Mucosa of descending colon (tissue), 3 donors: ENCODE results near the gene CLEC3A. TPM values are rescaled to one million over a fixed set of nuclear protein-coding genes. Genes with fewer than 3 reads are reported as not detected.

Source experiments
- ATAC-seq: fragments of 200-7000 bp; cut with Tn5 transposase; one replicate; pipeline ENCODE4 v1.9.1; 2020; ENCODE audit warnings: mild to moderate bottlenecking, moderate library complexity
- DNase-seq, 3 donors: peaks; one replicate each; pipeline ENCODE4 v3.0.0-alpha.2; 2020
- H3K36me3 ChIP-seq: fragments of 200-600 bp; one replicate; pipeline ENCODE4 v1.8.0; 2021; ENCODE audit warnings: low read depth, mild to moderate bottlenecking
- H3K4me1 ChIP-seq: fragments of 200-600 bp; one replicate; pipeline ENCODE4 v1.8.0; 2021; ENCODE audit warnings: low read depth, mild to moderate bottlenecking
- H3K4me3 ChIP-seq: fragments of 200-600 bp; one replicate; pipeline ENCODE4 v1.8.0; 2021; ENCODE audit warnings: mild to moderate bottlenecking
- H3K9me3 ChIP-seq: fragments of 200-600 bp; one replicate; pipeline ENCODE4 v1.8.0; 2021; ENCODE audit warnings: mild to moderate bottlenecking
- intact Hi-C, 2 donors: fragments of 100-400 bp; cut with DNase I in 1 of 2; cut with micrococcal nuclease in 1 of 2; formaldehyde crosslinking; loops; one replicate each; pipeline versions ENCODE4 v1.11.0 to v1.11.1; 2022; cut with DNase I, micrococcal nuclease
- total RNA-seq, 3 donors: library from RNA; stranded (reverse); fragmentation: NEBNext Ultra II Directional in 2 of 3; extraction: Animal tissue kit (Norgen Biotek cat#: 25700) in 2 of 3; gene quantifications; one replicate each; pipeline versions ENCODE4 v1.2.1 to v1.2.4, GENCODE V29; 2021 to 2023
- TF ChIP-seq, protein P1 (sequence below): fragments of 200-600 bp; IDR thresholded peaks from one replicate; pipeline ENCODE4 v1.8.0; 2022; ENCODE audit warnings: antibody characterized with exemption, mild to moderate bottlenecking
- donor health status: DM: no; HTN: no; CAD: no; lungs with moderate emphysema.
- donor health status: DM: no; HTN: no; CAD: no.
- donor health status: DM: no; HTN: yes; CAD: no.

CLEC3A gene
- total RNA-seq, 3 donors from 2014 or later: not detected

DNA sequence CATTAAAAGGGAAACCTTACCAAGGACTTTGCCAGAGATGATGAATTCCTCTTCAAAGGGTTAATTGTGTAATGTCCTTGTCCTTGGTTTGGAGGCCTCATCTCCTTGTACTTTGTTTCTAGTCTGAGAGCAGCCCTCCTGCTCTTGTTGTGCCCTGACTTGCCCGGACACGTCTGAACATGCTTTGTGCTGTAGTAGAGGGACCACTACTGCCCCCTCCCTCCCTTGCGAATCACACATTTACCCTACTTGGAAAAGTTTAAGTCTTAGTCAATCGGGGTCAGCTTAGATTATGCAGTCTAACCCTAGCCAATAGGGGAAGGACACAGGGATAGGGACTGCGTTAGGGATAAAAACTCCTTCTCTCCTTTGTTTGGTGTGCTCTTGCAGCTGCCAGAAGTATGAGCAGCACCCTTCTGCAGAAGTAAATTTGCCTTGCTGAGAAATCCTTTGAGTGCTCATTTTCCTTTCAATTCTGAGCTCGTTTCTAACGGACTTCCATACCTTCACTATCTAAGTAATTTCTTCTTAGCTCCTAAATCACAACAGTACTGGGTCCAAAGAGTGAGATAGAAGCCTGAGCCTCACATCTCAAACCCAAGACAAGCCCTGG lies 26.4 kb upstream of the CLEC3A start:
- DNase-seq: no peak
- intact Hi-C loops: no loop called here
- H3K4me1 ChIP-seq: no peaks in the 10 kb centered on the region

DNA sequence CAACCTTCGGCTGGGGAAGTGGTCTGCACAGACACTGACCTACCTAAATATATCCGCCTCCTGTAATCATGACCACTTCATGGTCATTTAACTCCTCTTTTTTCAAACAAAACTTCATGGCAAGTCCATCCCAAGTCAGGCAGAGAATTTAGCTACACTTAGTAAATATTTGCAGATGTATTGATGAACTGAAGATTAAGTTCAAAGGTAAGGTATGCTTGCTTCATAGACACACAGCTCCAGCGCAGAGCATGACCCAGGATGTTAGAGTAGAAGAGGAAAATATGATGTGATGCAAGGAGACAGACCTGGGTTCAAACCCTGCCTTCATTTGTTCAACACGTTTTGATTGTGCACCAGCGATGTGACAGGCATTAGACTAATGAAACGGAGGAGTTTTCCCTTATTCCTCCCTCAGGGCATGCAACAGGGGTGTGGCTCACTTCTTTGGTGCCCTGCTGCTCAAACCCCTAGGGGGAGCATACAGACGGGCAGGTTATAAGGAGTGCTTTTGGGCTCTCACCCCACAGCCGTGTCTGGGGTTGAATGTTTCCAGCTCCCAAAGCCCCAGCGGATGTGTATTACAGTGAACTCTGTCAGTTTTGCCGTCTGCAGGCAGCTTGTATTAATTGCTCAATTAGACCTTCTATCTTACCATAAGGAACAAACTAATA lies 23.9 kb upstream of the CLEC3A start:
- Histone ChIP-seq H3K4me1 (no peaks in the 10 kb centered on the region), H3K9me3 (peaks cover 10% of the 10 kb centered on the region), H3K36me3 (no peaks in the 10 kb centered on the region), H3K4me3 (no peak overlapping the region)
- DNase-seq (no peak), ATAC-seq (no peak)
- intact Hi-C loops: no loop called here
- TF ChIP-seq, protein P1, sequence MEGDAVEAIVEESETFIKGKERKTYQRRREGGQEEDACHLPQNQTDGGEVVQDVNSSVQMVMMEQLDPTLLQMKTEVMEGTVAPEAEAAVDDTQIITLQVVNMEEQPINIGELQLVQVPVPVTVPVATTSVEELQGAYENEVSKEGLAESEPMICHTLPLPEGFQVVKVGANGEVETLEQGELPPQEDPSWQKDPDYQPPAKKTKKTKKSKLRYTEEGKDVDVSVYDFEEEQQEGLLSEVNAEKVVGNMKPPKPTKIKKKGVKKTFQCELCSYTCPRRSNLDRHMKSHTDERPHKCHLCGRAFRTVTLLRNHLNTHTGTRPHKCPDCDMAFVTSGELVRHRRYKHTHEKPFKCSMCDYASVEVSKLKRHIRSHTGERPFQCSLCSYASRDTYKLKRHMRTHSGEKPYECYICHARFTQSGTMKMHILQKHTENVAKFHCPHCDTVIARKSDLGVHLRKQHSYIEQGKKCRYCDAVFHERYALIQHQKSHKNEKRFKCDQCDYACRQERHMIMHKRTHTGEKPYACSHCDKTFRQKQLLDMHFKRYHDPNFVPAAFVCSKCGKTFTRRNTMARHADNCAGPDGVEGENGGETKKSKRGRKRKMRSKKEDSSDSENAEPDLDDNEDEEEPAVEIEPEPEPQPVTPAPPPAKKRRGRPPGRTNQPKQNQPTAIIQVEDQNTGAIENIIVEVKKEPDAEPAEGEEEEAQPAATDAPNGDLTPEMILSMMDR: no peak

More for the DNA sequence above, 26.4 kb upstream of the CLEC3A start:
- Histone ChIP-seq H3K36me3 (no peaks in the 10 kb centered on the region), H3K4me3 (no peak overlapping the region), H3K9me3 (peaks cover 10% of the 10 kb centered on the region)
- no peak for ATAC-seq
- TF ChIP-seq, protein P1: no peak

DNA sequence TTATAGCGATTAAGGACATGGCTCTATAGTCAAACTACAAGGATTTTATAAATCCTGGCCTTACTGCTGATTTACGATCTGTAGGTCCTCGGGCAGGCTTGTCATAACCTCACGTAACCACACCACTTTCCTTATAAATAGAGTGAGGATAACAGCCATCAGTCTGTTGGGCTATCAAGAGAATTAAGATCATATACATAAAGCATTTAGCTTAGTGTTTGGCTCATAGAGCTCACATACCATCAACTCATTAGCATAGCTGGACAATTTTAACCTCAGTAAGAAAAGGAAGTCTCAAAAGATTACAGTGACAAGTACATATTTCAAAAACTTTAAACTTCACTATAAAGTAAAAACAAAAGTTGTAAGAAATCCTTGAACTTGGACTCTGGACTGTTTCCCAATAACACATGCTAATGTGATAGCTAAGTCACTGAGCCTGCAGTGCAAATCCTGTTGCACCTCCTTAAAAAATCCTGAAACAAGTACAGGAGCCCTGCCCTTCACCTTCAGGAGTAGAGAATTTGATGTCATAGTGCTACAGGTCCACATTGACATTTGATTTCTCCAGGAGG lies 20.8 kb upstream of the CLEC3A start:
- DNase-seq (no peak), ATAC-seq (no peak)
- no peaks in the 10 kb centered on the region for H3K36me3 ChIP-seq
- H3K4me3 ChIP-seq: no peak overlapping the region
- peaks cover 4% of the 10 kb centered on the region for H3K9me3 ChIP-seq
- intact Hi-C loops: no loop called here
- TF ChIP-seq, protein P1: no peak
- no peaks in the 10 kb centered on the region for H3K4me1 ChIP-seq

DNA sequence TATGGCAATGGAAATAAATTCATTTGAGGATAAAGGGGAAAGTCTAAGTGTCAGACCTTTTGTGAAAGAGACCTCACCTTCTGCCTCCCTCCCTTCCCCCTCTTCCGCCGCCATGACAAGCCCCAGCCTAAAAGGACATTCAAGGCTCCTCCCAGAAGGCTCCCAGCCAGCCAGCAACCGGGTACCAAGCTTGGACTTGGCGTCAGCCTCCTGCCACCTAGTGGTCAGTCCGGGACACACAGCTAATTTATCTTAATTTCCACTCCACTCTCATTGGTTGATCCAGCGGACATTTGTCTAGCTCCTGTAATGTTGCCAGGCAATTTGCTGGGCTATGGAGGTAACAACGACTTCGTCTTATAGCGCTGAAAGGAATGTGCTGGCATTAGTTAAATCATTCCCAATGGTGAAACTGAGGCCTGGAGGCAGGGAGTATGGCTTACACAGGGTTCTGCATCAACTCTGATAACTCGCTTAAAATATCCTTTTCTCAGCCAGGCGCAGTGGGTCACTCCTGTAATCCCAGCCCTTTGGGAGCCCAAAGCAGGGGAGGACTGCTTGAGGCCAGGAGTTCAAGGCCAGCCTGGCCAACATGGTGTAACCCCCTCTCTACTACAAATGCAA lies 19.3 kb upstream of the CLEC3A start:
- Histone ChIP-seq H3K4me1 (no peaks in the 10 kb centered on the region), H3K4me3 (no peak overlapping the region), H3K36me3 (no peaks in the 10 kb centered on the region), H3K9me3 (no peaks in the 10 kb centered on the region)
- intact Hi-C loops: no loop called here
- DNase-seq (peak; percentile 66 to 85 (median 72)), ATAC-seq (peak; percentile 97)
- TF ChIP-seq, protein P1: peak; percentile 70

DNA sequence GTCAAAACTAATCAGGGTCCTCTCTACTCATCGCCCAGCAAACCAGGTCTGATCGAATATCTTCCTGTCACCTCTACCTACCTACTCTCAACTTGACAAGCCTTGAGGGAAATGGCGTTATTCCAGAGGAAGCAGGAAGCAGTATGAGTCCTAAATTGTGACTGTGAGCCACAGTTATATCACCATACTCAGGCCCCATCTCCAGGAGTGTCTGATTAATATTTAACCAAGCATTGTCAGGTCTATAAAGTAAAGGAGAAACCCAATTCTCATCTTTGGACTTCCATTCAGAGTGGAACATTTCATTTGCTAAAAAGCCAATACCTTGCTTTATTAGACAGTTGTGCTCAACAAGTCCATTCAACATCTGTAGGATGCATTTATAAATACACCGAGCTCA lies 17.8 kb upstream of the CLEC3A start:
- Histone ChIP-seq H3K4me1 (no peaks in the 10 kb centered on the region), H3K9me3 (no peaks in the 10 kb centered on the region), H3K4me3 (no peak overlapping the region), H3K36me3 (no peaks in the 10 kb centered on the region)
- ATAC-seq: no peak
- DNase-seq: no peak
- intact Hi-C loops: no loop called here
- TF ChIP-seq, protein P1: no peak
